ENCODE data around the gene PERCC1. TPM values are rescaled to one million over a fixed set of nuclear protein-coding genes. Genes with fewer than 3 reads are reported as not detected.

The PERCC1 gene
- total RNA-seq, 4 donors from 2014 or later: not detected

- Histone ChIP-seq H3K27me3 (no peaks in the 10 kb centered on the region), H3K36me3 (no peaks in the 10 kb centered on the region), H3K4me1 (no peaks in the 10 kb centered on the region), H3K4me3 (no peak overlapping the region), H3K27ac (no peak overlapping the region), H3K9me3 (no peaks in the 10 kb centered on the region)
- intact Hi-C loops (cut with DNase I; ENCODE audit: low total_unique reads): no loop called here
- DNase-seq: no peak
- TF ChIP-seq POLR2A (IDR thresholded peaks at IDR 0.05) (no peak), CTCF (IDR thresholded peaks at IDR 0.05) (no peak)
Observed at GRCh38 chr16:1443403-1443973, 12.6 kb downstream of the PERCC1 start.

- H3K27me3 ChIP-seq: no peaks in the 10 kb centered on the region
- H3K4me3 ChIP-seq: no peak within 1 kb of the TSS
- H3K9me3 ChIP-seq: no peaks in the 10 kb centered on the region
- intact Hi-C loops (cut with DNase I; ENCODE audit: low total_unique reads): no loop called here
- no peaks in the 10 kb centered on the region for H3K4me1 ChIP-seq
- H3K27ac ChIP-seq: no peak within 1 kb of the TSS
- no peaks in the 10 kb centered on the region for H3K36me3 ChIP-seq
- TF ChIP-seq POLR2A (IDR thresholded peaks at IDR 0.05): no peak
- TF ChIP-seq CTCF (IDR thresholded peaks at IDR 0.05): no peak
- no peak for DNase-seq
Observed at GRCh38 chr16:1443980-1444729, 13.3 kb downstream of the PERCC1 start, which contains the start of gene CCDC154. Gene CCDC154, minus strand, starts transcription at chr16:1444556. Its CDS starts 234 bp downstream, at chr16:1444322.

GRCh38 chr16:1444730-1445517, 14.0 kb downstream of the PERCC1 start:
- TF ChIP-seq CTCF (IDR thresholded peaks at IDR 0.05) (no peak), POLR2A (IDR thresholded peaks at IDR 0.05) (no peak)
- H3K27me3 ChIP-seq: no peaks in the 10 kb centered on the region
- intact Hi-C loops (cut with DNase I; ENCODE audit: low total_unique reads): no loop called here
- no peaks in the 10 kb centered on the region for H3K36me3 ChIP-seq
- no peaks in the 10 kb centered on the region for H3K9me3 ChIP-seq
- H3K4me3 ChIP-seq: no peak overlapping the region
- DNase-seq: no peak
- H3K27ac ChIP-seq: no peak overlapping the region
- H3K4me1 ChIP-seq: no peaks in the 10 kb centered on the region

- H3K27ac ChIP-seq: no peak overlapping the region
- DNase-seq: no peak
- no peaks in the 10 kb centered on the region for H3K36me3 ChIP-seq
- no peak overlapping the region for H3K4me3 ChIP-seq
- H3K4me1 ChIP-seq: no peaks in the 10 kb centered on the region
- no peaks in the 10 kb centered on the region for H3K9me3 ChIP-seq
- H3K27me3 ChIP-seq: no peaks in the 10 kb centered on the region
- intact Hi-C loops (cut with DNase I; ENCODE audit: low total_unique reads): no loop called here
- no peak for TF ChIP-seq POLR2A (IDR thresholded peaks at IDR 0.05)
- no peak for TF ChIP-seq CTCF (IDR thresholded peaks at IDR 0.05)
Observed at GRCh38 chr16:1445518-1446203, 14.8 kb downstream of the PERCC1 start.
